ENCODE measurements around the gene SRXN1.

The SRXN1 gene

GRCh38 chr20:641516-641875 lies 11.5 kb downstream of the SRXN1 start:
- DNase-seq (ENCODE audit: extremely low read depth, low read depth) = no peak
- no peak for TF ChIP-seq CTCF (IDR thresholded peaks at IDR 0.05; ENCODE audit: low read depth, low read length)

- no peak for TF ChIP-seq CTCF (IDR thresholded peaks at IDR 0.05; ENCODE audit: low read depth, low read length)
- no peak for DNase-seq (ENCODE audit: extremely low read depth, low read depth)
These were observed 12.1 kb downstream of the SRXN1 start for GRCh38 chr20:640674-641515.

DNA sequence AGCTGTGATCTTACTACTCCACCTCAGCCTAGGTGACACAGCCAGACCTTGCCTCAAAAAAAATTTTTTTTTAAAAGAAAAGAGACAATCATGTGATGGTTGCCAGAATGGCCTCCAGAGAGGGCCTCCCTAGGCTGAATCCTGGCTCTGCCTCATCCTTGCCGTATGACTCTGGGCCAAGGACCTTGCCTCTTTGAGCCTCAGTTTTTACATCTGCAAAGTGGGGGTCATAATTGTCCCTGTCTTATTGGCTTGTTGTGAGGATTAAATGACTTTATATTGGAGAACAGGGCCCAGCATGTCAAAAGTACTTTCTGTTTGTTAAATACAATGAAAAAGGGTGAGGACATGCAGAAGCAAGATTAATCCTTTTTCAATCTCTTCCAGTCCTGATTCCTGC lies 14.4 kb downstream of the SRXN1 start:
- no peak for TF ChIP-seq CTCF (IDR thresholded peaks at IDR 0.05; ENCODE audit: low read depth, low read length)
- DNase-seq (ENCODE audit: extremely low read depth, low read depth) = no peak

- TF ChIP-seq CTCF (IDR thresholded peaks at IDR 0.05; ENCODE audit: low read depth, low read length) = no peak
- no peak for DNase-seq (ENCODE audit: extremely low read depth, low read depth)
These were observed 15.4 kb downstream of the SRXN1 start for GRCh38 chr20:637559-637958.

- no peak for DNase-seq (ENCODE audit: extremely low read depth, low read depth)
- TF ChIP-seq CTCF (IDR thresholded peaks at IDR 0.05; ENCODE audit: low read depth, low read length) = no peak
These were observed 17.1 kb downstream of the SRXN1 start for GRCh38 chr20:635893-636338.

DNA sequence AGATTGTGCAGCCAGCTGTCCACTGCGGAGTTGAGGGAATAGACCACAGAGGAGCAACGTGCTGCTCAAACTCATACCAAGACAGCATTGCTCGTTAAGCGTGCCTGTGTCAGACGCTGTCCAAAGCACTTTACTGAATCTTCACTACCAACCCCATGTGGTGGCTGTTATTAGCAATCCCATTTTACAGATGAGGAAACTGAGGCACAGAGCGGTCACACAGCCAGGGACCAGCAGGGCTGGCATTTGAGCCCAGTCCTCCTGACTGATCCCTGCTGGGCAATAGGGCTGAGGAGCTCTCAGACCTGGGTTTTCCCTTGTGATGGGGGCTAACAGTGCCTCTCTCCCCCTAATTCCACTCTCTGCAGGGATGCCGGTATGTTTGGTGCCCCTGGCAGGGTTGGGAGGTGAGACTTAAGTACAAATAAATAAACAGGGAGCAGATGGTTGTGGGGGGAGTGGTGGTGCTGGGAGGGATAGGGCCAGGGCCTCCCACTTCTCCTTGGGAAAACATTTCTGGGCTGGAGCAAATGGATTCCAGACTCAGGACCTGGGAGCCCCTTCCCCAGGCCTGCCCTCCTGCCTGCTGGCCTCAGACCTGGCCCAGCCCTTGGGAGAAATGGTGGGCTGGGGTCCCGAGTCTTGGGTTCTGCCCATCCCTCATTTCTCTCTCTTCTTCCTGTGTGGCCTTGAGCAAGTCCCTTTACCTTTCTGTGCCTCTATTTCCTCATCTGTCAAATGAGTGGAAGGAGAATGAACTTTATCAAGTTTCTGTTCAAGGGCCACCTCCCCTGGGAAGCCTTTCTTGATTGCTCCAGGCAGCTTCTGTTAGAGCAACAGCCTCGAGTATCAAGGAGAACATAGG lies 17.7 kb downstream of the SRXN1 start:
- TF ChIP-seq CTCF (IDR thresholded peaks at IDR 0.05; ENCODE audit: low read depth, low read length) = no peak

More for the DNA sequence above, 17.7 kb downstream of the SRXN1 start:
- DNase-seq (ENCODE audit: extremely low read depth, low read depth) = no peak
